Endodermal cell (in vitro differentiated cells): ENCODE data around the gene APBA2. TPM values are rescaled to one million over a fixed set of nuclear protein-coding genes. Genes with fewer than 3 reads are reported as not detected.
A peak's percentile ranks its signal among the peaks of the same experiment; 100 is the strongest.

Experiments
- DNase-seq: peaks from one replicate; pipeline ENCODE4 v3.0.0-alpha.2; 2017
- H3K27ac ChIP-seq: 2 replicates; pipeline ENCODE4 v1.5.1; 2013; ENCODE audit warnings: mild to moderate bottlenecking, low read depth, low read length, moderate library complexity
- H3K27me3 ChIP-seq: 2 replicates; pipeline ENCODE4 v1.6.1; 2013; ENCODE audit warnings: mild to moderate bottlenecking, low read length, moderate library complexity; ENCODE audit not compliant: insufficient read depth, control insufficient read depth, poor library complexity, severe bottlenecking
- H3K36me3 ChIP-seq: 2 replicates; pipeline ENCODE4 v1.7.0; 2013; ENCODE audit warnings: mild to moderate bottlenecking, low read length, moderate library complexity; ENCODE audit not compliant: control insufficient read depth, insufficient read depth
- H3K4me1 ChIP-seq: one replicate; pipeline ENCODE4 v1.7.0; 2013; ENCODE audit warnings: low read length; ENCODE audit not compliant: control insufficient read depth, insufficient read depth
- H3K4me3 ChIP-seq: 2 replicates; pipeline ENCODE4 v1.5.1; 2013; ENCODE audit warnings: mild to moderate bottlenecking, low read length, moderate library complexity
- H3K9ac ChIP-seq: 2 replicates; pipeline ENCODE4 v1.6.1; 2013; ENCODE audit warnings: mild to moderate bottlenecking, low read length, moderate library complexity; ENCODE audit not compliant: poor library complexity, severe bottlenecking; ENCODE audit errors: extremely low read depth
- H3K9me3 ChIP-seq: 2 replicates; pipeline ENCODE4 v1.6.1; 2013; ENCODE audit warnings: mild to moderate bottlenecking, low read length, moderate library complexity; ENCODE audit not compliant: control insufficient read depth
- H3K27ac Mint-ChIP-seq: 2 replicates; pipeline ENCODE4 v1.8.0; 2020; ENCODE audit warnings: mixed read lengths
- H3K27me3 Mint-ChIP-seq: 2 replicates; pipeline ENCODE4 v1.8.0; 2021; ENCODE audit warnings: mild to moderate bottlenecking, mixed read lengths; ENCODE audit not compliant: insufficient read depth
- H3K36me3 Mint-ChIP-seq: 2 replicates; pipeline ENCODE4 v1.8.0; 2020; ENCODE audit warnings: low read depth, mixed read lengths
- H3K4me1 Mint-ChIP-seq: 2 replicates; pipeline ENCODE4 v1.8.0; 2020; ENCODE audit warnings: mixed read lengths
- H3K4me3 Mint-ChIP-seq: 2 replicates; pipeline ENCODE4 v1.8.0; 2020; ENCODE audit warnings: mild to moderate bottlenecking, moderate library complexity, mixed read lengths
- H3K9me3 Mint-ChIP-seq: 2 replicates; pipeline ENCODE4 v1.8.0; 2020; ENCODE audit warnings: mild to moderate bottlenecking, mixed read lengths
- WGBS, 2 experiments: methylation state at CpG; one replicate each; pipeline versions ENCODE4 v1.1.5 to v1.1.7; 2013; ENCODE audit warnings: missing lambda C conversion rate in 2 of 2, mixed read lengths in 1 of 2; ENCODE audit not compliant: insufficient coverage in 1 of 2, insufficient read length in 1 of 2; 5-methylcytosine and 5-hydroxymethylcytosine counted together
- total RNA-seq, 2 donors: library from RNA; stranded (reverse); fragmentation: NEBNext Ultra II Directional in 1 of 2; extraction: Animal tissue kit (Norgen Biotek cat#: 25700) in 1 of 2; gene quantifications; 2 replicates in 1 of 2; 3 replicates in 1 of 2; pipeline ENCODE4 v1.2.1, GENCODE V29; 2021
- TF ChIP-seq, protein P1 (sequence below): fragments of 200-600 bp; sonication (generic); conservative IDR thresholded peaks from 2 replicates; pipeline ENCODE4 v1.5.0; 2021; ENCODE audit warnings: antibody characterized with exemption, mild to moderate bottlenecking

The APBA2 gene
- total RNA-seq, 2 donors from 2014 or later, result 27.1 to 27.3 TPM

- TF ChIP-seq, protein P1, sequence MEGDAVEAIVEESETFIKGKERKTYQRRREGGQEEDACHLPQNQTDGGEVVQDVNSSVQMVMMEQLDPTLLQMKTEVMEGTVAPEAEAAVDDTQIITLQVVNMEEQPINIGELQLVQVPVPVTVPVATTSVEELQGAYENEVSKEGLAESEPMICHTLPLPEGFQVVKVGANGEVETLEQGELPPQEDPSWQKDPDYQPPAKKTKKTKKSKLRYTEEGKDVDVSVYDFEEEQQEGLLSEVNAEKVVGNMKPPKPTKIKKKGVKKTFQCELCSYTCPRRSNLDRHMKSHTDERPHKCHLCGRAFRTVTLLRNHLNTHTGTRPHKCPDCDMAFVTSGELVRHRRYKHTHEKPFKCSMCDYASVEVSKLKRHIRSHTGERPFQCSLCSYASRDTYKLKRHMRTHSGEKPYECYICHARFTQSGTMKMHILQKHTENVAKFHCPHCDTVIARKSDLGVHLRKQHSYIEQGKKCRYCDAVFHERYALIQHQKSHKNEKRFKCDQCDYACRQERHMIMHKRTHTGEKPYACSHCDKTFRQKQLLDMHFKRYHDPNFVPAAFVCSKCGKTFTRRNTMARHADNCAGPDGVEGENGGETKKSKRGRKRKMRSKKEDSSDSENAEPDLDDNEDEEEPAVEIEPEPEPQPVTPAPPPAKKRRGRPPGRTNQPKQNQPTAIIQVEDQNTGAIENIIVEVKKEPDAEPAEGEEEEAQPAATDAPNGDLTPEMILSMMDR, result no peak
- H3K9me3 ChIP-seq, result peaks cover 10% of the 10 kb centered on the region
- no peak overlapping the region for H3K27ac ChIP-seq
- DNase-seq, result no peak
- Mint-ChIP-seq H3K27ac (no peak overlapping the region), H3K4me3 (no peak overlapping the region), H3K27me3 (no peaks in the 10 kb centered on the region), H3K9me3 (peaks cover 9% of the 10 kb centered on the region), H3K36me3 (peaks cover 15% of the 10 kb centered on the region), H3K4me1 (peaks cover 13% of the 10 kb centered on the region)
- H3K4me3 ChIP-seq, result no peak overlapping the region
- H3K9ac ChIP-seq, result no peak overlapping the region
- 85 to 91% methylated on average over 6 of the region's 6 CpGs for WGBS, 2 experiments
- no peaks in the 10 kb centered on the region for H3K36me3 ChIP-seq
- no peaks in the 10 kb centered on the region for H3K4me1 ChIP-seq
- no peaks in the 10 kb centered on the region for H3K27me3 ChIP-seq
These were observed 48.9 kb downstream of the APBA2 start for GRCh38 chr15:28934645-28935044.

- H3K9me3 Mint-ChIP-seq, result peaks cover 9% of the 10 kb centered on the region
- no peaks in the 10 kb centered on the region for H3K27me3 Mint-ChIP-seq
- peaks cover 13% of the 10 kb centered on the region for H3K4me1 Mint-ChIP-seq
- peak; percentile 91 for DNase-seq
- H3K27me3 ChIP-seq, result no peaks in the 10 kb centered on the region
- H3K27ac ChIP-seq, result no peak overlapping the region
- H3K9me3 ChIP-seq, result peaks cover 10% of the 10 kb centered on the region
- H3K27ac Mint-ChIP-seq, result no peak overlapping the region
- WGBS, 2 experiments, result 63 to 86% methylated on average over 2 to 6 of the region's 6 CpGs
- H3K36me3 Mint-ChIP-seq, result peaks cover 15% of the 10 kb centered on the region
- H3K36me3 ChIP-seq, result no peaks in the 10 kb centered on the region
- TF ChIP-seq, protein P1, result peak; percentile 82
- no peaks in the 10 kb centered on the region for H3K4me1 ChIP-seq
- no peak overlapping the region for H3K4me3 ChIP-seq
- no peak overlapping the region for H3K4me3 Mint-ChIP-seq
- no peak overlapping the region for H3K9ac ChIP-seq
These were observed 49.5 kb downstream of the APBA2 start for GRCh38 chr15:28935316-28935715.

GRCh38 chr15:28936081-28936480, 50.3 kb downstream of the APBA2 start:
- DNase-seq, result no peak
- no peak overlapping the region for H3K27ac ChIP-seq
- no peaks in the 10 kb centered on the region for H3K36me3 ChIP-seq
- WGBS, 2 experiments, result 92 to 100% methylated on average over 4 to 8 of the region's 8 CpGs
- TF ChIP-seq, protein P1, result no peak
- peaks cover 17% of the 10 kb centered on the region for H3K36me3 Mint-ChIP-seq
- H3K9me3 Mint-ChIP-seq, result peaks cover 9% of the 10 kb centered on the region
- peaks cover 10% of the 10 kb centered on the region for H3K9me3 ChIP-seq
- H3K9ac ChIP-seq, result no peak overlapping the region
- H3K4me1 ChIP-seq, result no peaks in the 10 kb centered on the region
- no peak overlapping the region for H3K4me3 ChIP-seq
- H3K4me3 Mint-ChIP-seq, result no peak overlapping the region
- H3K27me3 Mint-ChIP-seq, result no peaks in the 10 kb centered on the region
- H3K27ac Mint-ChIP-seq, result peak overlapping the region; percentile 52
- no peaks in the 10 kb centered on the region for H3K27me3 ChIP-seq
- H3K4me1 Mint-ChIP-seq, result peaks cover 13% of the 10 kb centered on the region
